GM19025 (cell line): ENCODE data around the gene IGFBP5.

ENCODE experiments used
- ATAC-seq: cut with Tn5 transposase; IDR thresholded peaks from one replicate; pipeline ENCODE4 v1.9.1; 2021; ENCODE audit warnings: mild to moderate bottlenecking, low read depth, moderate library complexity; ENCODE audit not compliant: unreplicated experiment

The IGFBP5 gene

DNA sequence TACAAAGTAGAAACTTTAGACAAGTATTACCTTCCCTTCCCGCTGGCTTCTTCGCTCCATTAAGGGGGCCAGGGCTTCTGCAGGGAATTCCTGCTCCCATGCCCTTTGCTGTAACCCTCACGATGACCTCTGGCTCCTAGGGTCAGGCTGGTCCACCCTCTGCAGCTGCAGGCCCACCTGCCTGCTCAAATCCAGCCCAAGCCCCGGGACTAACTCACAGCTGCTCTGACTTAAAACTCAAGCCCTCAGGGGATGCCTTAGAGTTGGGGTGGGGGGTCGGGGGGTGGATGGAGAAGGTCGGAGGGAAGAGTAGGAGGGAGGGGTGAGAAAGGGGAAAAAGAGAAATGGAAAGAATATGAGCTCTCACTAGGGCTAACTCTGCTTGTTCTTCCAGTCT is 4.9 kb downstream of the IGFBP5 start:
- no peak for ATAC-seq

DNA sequence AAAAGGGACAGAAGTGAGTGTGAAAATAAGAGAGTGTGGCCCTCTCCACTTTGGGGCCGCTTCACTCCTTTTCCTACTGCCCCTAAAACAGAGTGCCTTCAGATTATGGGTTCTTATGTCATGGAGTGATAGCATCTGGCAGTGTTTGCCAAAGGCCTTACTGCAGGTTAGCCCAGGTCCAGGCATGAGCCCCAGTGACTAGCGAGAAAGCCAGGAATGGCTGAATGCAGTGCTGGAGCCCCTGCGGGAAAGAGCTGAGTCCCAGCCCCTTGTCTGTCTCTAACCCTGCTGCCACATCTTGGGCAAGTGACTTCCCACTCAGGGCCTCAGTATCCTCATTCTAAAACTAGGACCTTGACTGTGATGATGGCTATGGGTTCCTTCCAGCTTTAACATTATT is 6.0 kb downstream of the IGFBP5 start:
- ATAC-seq = no peak

DNA sequence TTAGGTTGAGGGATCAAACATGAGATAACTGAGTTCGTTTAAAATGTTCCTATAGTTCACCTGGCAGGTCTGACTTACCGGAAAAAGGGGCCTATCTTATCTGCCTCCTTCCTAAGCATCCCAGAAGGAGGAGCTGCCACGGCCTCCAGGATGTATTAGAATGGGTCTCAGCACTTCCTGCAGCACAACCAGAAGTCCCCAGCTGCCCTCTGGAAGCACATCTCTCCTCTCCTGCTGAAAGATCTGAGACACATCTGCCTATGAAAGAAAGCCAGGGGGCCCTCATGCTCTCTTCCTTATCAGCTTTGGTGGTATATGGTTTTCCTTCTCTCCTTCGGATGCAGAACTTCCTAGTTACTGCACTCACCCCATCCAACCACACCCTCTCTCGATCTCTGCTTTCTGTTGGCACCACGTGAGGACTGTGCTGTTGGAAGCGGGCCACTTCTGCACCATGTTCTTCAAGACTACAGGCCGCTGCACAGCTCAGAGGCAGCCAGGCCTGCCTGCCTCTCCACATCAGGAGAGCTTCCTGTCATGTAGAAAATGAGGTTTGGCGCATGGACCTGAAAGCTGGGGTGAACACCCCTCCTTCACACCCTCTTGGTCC is 6.5 kb downstream of the IGFBP5 start:
- no peak for ATAC-seq

DNA sequence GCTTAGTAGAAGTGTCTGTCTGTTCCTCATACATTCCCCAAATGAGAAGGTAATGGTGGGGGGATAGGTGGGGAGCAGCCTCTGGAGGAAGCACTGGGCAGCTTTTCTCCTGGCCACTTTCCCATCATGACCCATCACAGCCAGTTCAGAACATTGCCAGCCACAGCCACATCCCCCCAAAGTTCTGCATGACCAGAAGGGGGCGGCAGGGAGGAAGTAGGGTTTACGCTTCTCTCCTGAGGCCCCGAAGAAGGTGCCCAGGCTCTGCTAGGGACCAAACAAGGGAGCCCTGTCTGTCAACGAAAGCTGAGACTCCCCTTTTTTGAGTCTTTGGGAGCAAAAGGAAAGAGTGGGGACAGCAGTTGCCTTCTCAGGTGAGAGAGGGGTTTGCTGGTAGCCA is 7.7 kb downstream of the IGFBP5 start:
- ATAC-seq = no peak

DNA sequence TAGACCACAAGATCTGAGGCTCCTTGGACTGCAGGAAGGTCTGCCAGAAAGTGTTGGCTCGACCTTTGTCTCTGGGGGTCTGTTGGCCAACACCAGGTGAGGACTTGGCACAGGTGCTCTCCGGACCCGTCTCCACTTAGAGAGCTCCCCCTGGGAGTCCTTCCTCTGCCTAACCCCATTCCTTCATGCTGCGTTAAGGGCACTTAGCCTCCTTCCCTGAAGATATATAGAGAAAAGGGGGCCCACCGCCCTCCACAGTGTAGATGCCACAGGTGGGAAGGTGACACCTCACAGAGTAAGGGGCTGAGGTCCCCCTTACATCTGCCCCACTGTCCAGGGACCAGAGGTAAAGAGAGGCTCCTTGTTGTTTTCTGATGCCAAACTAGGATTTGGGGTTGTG is 8.2 kb downstream of the IGFBP5 start:
- ATAC-seq = no peak

DNA sequence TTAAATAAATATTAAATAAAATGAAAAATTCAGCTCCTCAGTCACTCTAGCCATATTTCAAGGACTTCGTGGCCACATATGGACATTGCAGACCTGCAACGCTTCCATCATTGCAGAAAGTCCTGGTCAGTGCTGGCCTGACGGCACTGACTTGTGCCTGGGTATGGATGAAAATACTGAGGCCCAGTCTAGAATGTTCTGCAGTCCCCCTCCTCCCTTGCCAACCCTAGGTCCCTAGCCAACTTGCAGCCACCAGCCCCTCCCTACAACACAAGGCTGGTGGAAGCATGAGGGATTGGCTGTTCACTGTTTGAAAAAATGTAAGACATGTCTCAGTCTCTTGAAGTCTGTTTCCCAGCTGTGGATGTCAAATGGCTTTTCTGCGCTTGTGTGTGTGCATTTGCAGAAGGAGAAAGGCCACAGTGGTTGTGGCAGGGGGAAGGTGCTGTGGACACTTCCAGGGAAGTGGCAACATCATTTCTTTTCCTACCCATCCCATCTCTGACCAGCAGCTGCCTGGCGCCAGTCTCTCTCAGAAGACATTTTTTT is 9.9 kb downstream of the IGFBP5 start:
- ATAC-seq = no peak

DNA sequence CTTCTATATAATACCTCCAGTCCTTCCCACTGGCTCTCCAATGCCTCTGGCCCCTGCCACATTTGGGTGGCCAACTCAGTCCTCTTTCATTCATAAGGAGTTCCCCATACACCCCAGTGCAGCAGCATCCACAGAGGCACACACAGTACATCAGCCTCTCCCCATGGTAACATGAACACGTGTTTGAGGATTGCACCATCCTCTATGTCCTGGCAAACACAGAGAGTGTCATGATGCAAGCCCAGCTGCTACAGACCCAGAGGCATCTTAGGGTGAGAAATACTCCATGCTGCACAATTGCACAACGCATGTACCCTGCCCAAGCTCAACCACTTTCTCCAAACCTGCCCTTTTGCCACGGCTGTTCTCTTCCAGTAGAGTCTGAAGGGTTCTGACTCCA is 11.5 kb downstream of the IGFBP5 start:
- no peak for ATAC-seq

DNA sequence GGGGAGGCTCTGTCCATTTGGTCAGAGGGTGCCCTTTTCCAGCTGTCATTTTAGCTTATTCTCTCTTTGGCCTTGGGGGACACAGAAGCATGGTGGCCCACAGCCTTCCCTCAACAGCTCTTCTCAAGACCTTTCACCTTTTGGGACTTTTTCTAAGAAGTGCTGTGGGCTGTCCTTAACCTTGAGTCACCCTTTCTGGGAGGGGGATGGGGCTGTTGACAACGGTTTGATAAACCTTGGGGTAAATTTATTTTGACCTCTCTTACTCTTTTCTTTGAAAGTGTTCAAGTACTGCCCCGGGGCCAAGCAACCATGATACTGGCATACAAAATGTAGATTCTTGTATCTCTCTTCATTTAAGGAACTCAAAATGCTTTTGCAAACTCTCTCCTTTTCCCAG is 13.7 kb downstream of the IGFBP5 start:
- ATAC-seq = no peak

DNA sequence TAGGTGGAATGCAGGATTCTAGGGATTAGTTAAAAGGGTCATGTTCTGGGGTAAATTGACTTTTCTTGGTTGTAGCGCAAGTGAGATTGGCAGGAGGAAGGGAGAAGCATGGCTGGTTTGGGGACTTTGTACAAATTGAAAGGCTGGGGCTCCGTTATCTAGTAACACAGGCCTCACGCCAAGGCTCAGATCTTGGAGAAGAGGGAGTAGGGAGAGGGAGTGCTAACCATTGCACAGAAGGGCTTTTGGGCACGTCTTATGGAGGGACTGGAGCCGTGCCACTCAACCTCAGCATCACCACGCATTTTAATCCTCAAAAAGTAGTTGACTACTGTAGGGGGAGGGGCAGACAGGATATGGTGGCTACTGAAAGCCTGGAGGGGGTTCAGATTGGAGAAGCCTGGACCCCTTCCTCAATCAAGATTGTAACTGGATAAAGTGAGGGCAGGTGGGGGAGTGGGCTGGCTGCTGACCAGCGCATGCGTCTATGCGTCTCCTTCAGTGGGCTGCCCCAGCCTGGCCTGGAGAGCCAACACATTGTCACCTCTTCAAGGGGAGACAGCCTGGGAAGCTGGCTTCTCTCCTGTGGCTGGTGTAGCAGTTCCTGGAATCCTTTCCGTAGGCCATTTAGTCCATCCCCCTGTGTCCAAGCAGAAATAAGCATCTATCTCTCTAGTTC is 14.3 kb downstream of the IGFBP5 start:
- no peak for ATAC-seq

DNA sequence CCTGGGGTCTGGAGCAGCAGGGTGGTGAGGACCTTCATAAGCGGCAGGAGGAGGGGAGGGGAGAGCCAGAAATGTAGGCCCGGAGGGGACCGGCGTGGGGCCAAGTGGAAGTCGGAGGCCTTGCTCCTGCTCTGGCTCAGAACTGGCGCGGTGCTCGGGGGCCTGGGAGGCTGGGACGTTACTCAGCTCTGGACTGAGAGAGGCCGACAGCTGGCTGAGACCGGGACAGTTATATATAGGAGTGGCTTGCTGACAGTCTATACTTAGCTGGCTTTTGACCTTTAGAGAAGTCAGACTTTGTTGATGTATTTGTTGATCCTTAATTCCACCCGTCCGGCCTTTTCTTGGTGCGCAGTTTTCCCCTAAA is 15.7 kb downstream of the IGFBP5 start:
- ATAC-seq = no peak

DNA sequence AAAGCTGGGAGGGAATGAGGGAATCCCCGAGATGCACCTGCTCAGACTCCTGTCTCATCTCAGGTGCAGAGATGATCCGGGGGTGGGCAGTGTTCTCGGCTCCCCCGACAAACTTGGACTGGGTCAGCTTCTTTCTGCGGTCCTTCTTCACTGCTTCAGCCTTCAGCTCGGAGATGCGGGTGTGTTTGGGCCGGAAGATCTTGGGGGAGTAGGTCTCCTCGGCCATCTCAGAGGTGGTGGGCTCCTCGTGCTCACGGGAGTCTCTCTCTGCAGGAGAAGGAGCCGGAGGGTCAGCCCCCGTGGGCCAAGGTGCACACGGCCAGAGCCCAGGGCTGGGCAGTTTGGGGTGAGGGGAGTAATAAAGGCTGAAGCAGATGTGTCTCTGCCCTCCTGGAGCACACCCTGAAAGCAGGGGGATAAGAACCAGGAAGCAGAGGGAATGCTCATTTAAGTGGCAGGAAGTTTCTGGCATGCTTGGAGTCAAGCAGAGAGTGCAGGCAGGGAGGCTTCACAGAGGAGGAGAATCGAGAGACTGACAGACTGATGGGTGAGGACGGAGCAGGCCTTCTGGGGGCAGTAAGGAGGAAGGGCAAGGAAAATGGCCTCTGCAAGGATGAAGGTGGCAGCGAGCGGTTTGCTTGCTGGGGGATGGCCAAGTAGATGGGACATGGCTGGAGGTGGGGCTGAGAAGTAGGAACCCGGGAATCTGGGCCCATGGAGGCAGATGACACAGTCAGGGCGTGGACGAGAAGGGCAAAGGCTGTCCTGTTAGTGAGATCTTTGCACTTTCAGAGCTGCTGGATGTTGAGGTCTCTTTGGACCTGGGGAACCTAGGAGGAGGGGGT is 16.3 kb downstream of the IGFBP5 start:
- no peak for ATAC-seq

DNA sequence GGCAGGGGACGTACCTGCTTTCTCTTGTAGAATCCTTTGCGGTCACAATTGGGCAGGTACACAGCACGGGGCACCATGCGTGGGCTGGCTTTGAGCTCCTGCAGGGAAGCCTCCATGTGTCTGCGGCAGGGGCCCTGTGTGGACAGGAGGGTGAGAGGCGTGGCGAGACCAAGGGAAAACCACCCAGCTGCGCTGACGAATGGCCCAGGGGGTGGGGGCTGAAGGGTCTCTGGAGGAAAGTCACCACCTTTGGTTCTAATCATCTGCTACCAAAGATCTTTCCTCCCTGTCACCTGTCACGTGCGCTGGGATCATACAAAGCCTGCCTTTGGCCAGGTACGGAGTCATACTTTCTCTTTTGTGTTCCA is 17.3 kb downstream of the IGFBP5 start:
- no peak for ATAC-seq

DNA sequence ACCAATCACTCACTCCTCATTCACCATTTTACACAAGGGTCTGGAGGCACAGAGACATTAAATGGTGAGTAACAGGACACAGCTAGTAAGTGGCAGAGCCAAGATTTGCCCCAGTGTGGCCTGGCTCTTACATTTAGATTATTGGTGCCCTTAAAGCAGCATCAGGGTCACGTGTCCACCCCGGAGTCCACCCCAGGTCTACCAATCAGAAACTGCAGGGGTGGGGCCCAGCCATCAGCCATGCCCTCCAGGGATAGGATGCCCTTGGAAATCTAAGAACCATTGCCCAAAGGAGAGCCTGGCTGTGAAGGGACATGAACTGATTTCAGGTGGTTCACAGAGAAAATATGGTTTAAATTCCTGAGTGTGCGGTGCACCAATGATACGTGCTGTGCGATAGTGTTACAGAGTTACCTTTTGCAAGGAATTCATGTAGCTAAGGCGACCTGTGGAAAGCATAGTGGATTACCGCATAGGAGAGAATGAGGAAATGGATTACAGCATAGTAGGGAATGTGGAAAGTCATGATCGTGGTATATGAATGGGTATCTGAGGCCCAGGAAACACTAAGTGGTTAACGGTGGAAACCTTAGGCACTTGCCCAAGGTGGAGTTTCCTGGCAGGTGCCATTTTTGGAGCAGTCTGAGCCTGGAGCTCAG is 17.8 kb downstream of the IGFBP5 start:
- ATAC-seq = no peak

DNA sequence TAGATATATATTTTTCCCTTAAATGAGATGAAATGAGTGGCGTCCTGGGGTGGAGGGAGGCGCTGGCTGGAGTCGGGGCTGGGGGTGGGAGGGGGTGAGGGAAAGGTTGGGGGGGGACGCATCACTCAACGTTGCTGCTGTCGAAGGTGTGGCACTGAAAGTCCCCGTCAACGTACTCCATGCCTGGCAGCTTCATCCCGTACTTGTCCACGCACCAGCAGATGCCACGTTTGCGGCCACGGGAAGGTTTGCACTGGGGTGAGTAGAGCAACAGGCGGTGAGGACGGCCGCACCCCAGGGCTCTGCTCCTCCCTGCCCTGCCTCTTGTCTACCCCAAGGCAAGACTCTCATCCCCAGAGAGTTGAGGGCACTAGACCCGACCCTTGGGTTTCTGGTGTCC is 18.7 kb downstream of the IGFBP5 start:
- no peak for ATAC-seq

DNA sequence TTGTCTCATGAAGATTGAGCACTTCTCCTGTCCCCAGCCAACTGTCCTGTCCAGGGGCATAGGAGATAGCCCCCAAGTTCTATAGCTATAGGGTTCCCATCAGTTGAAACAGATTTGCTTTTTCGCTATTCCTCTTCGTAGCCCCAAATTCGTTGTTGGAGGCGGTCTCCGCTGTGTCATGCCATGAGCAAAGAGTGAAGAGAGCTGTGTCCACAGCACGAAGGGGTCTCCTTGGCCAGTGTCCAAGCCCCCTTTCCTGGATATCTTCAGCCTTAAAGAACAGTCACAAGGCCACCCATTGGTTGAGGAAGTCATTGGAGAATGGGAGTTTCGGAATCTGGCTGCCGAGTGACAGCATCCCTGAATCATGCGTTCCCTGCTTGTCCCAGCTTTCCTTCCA is 21.0 kb downstream of the IGFBP5 start:
- no peak for ATAC-seq

DNA sequence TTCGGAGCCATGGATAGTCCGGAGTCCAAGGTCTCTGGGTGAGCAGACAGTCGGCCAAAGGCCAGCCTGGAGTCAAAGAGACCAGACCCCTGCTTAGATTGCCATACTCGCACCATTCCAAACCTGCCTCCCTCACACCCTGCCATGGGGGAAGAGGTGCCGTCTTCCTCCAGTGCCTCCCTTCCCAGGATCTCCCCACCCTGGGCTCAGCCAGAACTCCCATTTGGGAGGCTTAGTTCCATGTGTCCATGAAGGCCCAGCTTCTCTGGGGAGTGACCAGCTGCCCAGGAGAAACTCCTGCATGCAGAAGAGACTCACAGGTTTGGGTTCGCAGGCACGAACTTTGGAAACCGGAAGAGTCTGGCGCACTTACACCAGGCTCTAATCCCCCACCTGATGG is 21.7 kb downstream of the IGFBP5 start:
- no peak for ATAC-seq

DNA sequence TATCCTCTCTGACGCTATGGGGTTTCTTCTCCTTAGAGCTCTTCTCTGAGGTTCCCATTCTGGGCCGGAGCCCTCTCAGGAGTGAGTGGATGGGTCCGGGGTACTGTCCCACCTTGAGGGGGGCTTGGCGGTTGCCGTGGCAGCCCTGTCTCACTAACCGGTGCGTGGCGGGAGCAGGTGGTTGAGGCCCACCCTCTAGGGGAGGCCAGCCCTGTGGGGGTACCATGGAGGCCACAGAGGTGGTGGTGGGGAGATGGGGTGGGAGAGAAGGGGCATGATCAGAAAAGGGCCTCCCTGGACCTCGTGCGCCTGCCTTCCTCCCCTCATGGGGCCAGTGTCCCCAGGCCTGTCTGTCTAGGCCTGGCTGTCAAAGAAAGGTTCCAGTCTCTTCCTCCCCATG is 22.3 kb downstream of the IGFBP5 start:
- ATAC-seq = no peak

DNA sequence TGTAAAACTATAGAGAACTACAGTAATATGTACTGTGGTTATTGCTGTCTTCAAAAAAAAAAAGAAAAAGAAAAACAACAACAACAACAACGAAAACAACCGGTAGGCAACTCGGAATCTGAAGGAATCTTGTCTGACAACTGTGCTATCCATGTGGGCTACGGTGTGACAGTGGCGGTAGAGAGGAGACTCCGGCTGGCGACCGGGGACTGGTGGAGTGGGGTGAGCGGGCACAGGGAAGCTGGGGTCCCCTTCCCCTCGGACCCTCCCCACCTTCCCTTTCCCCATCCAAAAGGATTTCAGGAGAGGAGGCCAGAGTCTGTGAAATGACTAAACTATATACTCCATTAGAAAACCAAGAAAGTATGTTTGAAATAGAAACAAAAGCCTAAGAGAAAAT is 22.9 kb downstream of the IGFBP5 start:
- ATAC-seq = no peak

DNA sequence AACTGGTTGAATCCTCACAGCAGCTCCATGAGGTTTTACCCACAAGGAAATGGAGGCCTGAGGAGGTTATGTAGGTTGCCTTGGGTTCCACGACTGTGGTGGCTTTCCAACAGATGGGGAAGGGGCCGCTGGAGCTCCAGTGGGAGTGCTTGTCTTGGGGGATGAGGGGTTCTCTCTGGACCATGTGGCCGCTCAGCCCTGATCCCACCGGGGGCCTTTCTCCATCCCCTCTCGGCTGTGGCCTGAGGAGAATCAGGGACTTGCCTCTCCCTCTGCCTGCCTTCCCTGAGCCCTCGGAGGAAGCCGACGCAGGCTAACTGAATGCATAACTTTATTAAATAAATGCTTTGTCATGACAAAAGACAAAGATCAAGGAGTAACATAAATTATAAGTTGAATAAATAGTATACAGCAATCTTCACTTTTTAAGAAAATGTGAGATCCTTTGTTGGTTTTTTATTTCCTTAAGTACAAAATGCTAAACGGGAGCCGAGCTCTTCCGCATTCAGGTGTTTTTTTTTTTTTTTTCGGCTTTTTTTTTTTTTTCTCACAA is 23.5 kb downstream of the IGFBP5 start:
- no peak for ATAC-seq

DNA sequence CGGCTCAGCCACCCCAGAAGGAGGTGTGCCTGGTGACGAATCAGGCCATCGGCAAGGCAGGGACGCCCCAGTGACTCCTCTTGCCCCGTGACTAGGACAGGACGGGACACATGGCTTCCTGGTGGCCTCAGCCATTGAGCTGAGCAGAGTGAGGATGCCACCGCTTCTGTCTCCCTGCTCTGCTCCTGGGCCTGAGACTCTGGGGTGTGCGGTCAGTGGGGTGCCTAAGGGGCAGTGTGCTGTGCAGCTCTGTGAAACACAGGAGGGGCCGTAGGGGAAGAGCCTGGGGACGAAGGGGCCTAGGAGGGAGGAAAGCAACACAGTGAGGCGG is 24.3 kb downstream of the IGFBP5 start:
- no peak for ATAC-seq
